Left hindlimb (tissue), 1 donor: ENCODE data around the gene TUBA1C.
"Not testable (repeated sequence)": the region's sequence is repeated elsewhere in the genome, so short reads cannot be mapped to it uniquely, and the experiment has no call there.

Experiments used
- DNase-seq: peaks from one replicate; pipeline ENCODE4 v3.0.0-alpha.2; 2018

Gene TUBA1C

GRCh38 chr12:49314811-49315210, 49.9 kb downstream of the TUBA1C start:
- DNase-seq: no peak

GRCh38 chr12:49317118-49317517, 52.2 kb downstream of the TUBA1C start:
- DNase-seq: not testable (repeated sequence)

DNA sequence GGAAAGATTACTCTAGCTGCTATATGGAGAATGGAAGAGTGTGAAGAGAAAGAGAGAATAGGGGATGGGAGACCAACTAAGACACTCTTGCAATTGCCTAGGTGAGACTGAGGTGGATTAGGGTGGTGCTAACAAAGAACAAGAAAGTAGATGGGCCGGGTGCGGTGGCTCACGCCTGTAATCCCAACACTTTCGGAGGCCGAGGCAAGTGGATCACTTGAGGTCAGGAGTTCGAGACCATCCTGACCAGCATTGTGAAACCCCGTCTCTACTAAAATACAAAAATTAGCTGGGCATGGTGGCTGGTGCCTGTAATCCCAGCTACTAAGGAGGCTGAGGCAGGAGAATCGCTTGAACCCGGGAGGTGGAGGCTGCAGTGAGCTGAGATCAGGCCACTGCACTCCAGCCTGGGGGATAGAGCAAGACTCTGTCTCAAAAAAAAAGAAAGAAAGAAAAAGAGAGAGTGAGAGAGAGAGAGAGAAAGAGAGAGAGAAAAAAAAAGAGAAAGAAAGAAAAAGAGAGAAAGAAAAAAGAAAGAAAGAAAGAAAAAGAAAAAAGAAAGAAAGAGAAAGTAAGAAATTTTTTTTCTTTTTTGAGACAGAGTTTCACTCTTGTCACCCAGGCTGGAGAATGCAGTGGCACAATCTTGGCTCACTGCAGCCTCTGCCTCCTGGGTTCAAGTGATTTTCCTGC, 55.7 kb downstream of the TUBA1C start:
- DNase-seq: not testable (repeated sequence)

DNA sequence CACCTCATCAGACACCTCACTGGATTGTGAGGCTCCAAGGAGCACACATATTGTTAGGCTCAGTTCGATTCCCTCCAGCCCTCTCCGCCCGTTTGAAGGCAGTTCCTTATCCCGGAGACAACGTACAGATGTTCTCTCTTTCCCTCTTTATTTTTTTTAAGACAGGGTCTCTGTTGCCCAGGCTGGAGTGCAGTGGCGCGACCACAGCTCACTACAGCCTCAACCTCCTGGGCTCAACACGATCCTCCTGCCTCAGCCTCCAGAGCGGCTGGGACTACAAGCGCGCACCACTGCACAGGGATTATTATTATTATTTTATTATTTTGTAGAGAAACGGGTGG, 57.5 kb downstream of the TUBA1C start:
- DNase-seq: no peak

DNA sequence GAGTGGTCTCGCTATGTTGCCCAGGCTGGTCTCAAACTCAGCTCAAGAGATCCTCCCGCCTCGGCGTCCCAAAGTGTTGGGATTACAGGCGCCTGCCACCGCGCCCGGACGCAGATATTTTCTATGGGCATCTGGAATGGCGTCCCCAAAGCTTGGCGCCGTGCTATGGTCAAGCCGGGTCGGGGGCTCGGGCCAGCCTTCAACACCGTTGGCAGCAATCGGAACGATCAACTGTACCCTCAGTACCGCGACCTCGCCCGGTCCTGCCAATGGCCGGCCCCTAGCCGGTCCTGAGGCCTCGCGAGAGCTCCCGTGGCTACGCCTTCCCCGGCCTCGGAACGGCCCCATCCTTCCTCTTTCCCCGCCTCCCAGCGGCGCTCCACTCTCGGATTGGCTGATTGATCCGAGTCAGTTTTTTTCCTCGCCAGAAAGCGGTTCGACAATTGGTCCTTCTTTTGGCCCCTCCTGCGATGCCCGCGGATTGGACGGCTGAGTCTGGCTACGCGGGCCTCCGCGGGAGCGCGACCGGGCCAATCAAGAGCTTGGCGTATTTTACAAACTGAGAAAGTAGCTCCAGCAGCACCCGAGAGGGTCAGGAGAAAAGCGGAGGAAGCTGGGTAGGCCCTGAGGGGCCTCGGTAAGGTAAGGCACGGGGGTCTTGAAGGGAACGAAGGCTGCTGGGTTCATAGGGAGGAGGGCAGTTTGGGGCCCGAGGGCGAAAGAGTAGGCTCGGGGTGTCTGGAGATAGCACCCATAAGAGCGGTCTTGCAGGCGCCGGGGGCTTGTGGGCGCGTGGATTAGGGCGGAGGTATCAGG, 58.0 kb downstream of the TUBA1C start, which contains the start of gene TROAP:
TSS of gene TROAP (plus strand) at position 548 of the 816 bp plus-strand sequence. CDS start 354 bp downstream, outside the sequence.
- DNase-seq: peak; percentile 99

DNA sequence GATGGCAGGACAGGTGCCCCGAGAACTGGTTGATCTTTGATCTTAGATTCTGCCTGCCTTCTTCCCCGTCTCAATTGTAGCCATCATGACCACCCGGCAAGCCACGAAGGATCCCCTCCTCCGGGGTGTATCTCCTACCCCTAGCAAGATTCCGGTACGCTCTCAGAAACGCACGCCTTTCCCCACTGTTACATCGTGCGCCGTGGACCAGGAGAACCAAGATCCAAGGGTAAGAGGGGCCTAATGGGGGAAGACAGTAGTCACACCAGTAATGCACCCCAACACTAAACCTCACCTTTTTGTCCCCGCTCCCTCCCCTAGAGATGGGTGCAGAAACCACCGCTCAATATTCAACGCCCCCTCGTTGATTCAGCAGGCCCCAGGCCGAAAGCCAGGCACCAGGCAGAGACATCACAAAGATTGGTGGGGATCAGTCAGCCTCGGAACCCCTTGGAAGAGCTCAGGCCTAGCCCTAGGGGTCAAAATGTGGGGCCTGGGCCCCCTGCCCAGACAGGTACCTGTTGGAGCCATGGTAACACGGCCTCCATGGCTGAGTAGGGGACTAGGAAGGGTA, 58.7 kb downstream of the TUBA1C start:
- no peak for DNase-seq
